ENCODE results near the gene PKD1. TPM values are rescaled to one million over a fixed set of nuclear protein-coding genes. Genes with fewer than 3 reads are reported as not detected.

The PKD1 gene
- total RNA-seq, 1 experiment from 2014 or later = 137 TPM

- ChIA-PET POLR2A (no interaction called here), RAD21 (ENCODE audit: low non-redundant PET in 1 of 2, low total read pairs in 2 of 2, uncharacterized antibody in 2 of 2, unreplicated experiment in 2 of 2) (no interaction called here), CTCF (no interaction called here)
- BruUV-seq (replicated peaks) = no TSS peak
- Histone ChIP-seq H3K36me3 (ENCODE audit: control insufficient read depth in 1 of 2, insufficient read depth in 2 of 2, low read length in 2 of 2) (peaks cover 6 to 10% of the 10 kb centered on the region in 2 experiments; a peak in 3 of 4 replicates), H3K4me2 (ENCODE audit: low read length) (no peak overlapping the region), H3K79me2 (ENCODE audit: insufficient read depth, low read length) (no peaks in the 10 kb centered on the region), H2AFZ (ENCODE audit: low read depth, low read length, poor library complexity, severe bottlenecking) (no peak overlapping the region), H3K9me3 (ENCODE audit: control insufficient read depth in 1 of 2, insufficient read depth in 1 of 2, low read depth in 1 of 2, low read length in 2 of 2) (no peaks in the 10 kb centered on the region), H3K9me2 (ENCODE audit: insufficient read depth) (no peaks in the 10 kb centered on the region), H3K27ac (ENCODE audit: low read depth, low read length) (no peak overlapping the region), H3K9ac (ENCODE audit: low read length) (no peak overlapping the region), H4K20me1 (ENCODE audit: insufficient read depth) (no peaks in the 10 kb centered on the region), H3K4me1 (ENCODE audit: control insufficient read depth in 1 of 2, insufficient read depth in 2 of 2, low read length in 2 of 2) (peaks cover 8 to 24% of the 10 kb centered on the region in 2 experiments), H3K4me3 (replicated peaks in 1 of 2; ENCODE audit: low read depth in 1 of 2, low read length in 2 of 2) (no peak overlapping the region), H3K27me3 (ENCODE audit: insufficient read depth, low read length) (no peaks in the 10 kb centered on the region)
- TF ChIP-seq EZH2 (IDR thresholded peaks at IDR 0.05) (no peak), POLR2AphosphoS5 (IDR thresholded peaks at IDR 0.05; ENCODE audit: low read depth, low read length) (no peak), TCF7L2 (IDR thresholded peaks at IDR 0.05; ENCODE audit: borderline replicate concordance, extremely low read depth, insufficient read depth, insufficient read length) (no peak), POLR2A (IDR thresholded peaks at IDR 0.05; ENCODE audit: borderline replicate concordance, extremely low read depth, insufficient read depth, insufficient read length) (no peak), ZFX (IDR thresholded peaks at IDR 0.05) (no peak), ELF1 (IDR thresholded peaks at IDR 0.05; ENCODE audit: borderline replicate concordance, low read depth) (no peak), EGR1 (IDR thresholded peaks at IDR 0.05; ENCODE audit: low read depth) (no peak), CEBPB (IDR thresholded peaks at IDR 0.05; ENCODE audit: low read depth) (no peak)
- no peak for ATAC-seq
- intact Hi-C loops (cut with micrococcal nuclease) = no loop called here
- DNase-seq (ENCODE audit: low read depth, low spot score) = no peak
Measured at GRCh38 chr16:2095315-2095853, 40.3 kb downstream of the PKD1 start.

- Histone ChIP-seq H3K27ac (ENCODE audit: low read depth, low read length) (no peak overlapping the region), H3K79me2 (ENCODE audit: insufficient read depth, low read length) (no peaks in the 10 kb centered on the region), H3K4me1 (ENCODE audit: control insufficient read depth in 1 of 2, insufficient read depth in 2 of 2, low read length in 2 of 2) (peaks cover 9 to 29% of the 10 kb centered on the region in 2 experiments), H3K9ac (ENCODE audit: low read length) (no peak overlapping the region), H3K9me2 (ENCODE audit: insufficient read depth) (no peaks in the 10 kb centered on the region), H3K36me3 (ENCODE audit: control insufficient read depth in 1 of 2, insufficient read depth in 2 of 2, low read length in 2 of 2) (peaks cover 8 to 19% of the 10 kb centered on the region in 2 experiments; a peak in 3 of 4 replicates), H3K4me2 (ENCODE audit: low read length) (no peak overlapping the region), H3K27me3 (ENCODE audit: insufficient read depth, low read length) (no peaks in the 10 kb centered on the region), H4K20me1 (ENCODE audit: insufficient read depth) (no peaks in the 10 kb centered on the region), H3K9me3 (ENCODE audit: control insufficient read depth in 1 of 2, insufficient read depth in 1 of 2, low read depth in 1 of 2, low read length in 2 of 2) (no peaks in the 10 kb centered on the region), H2AFZ (ENCODE audit: low read depth, low read length, poor library complexity, severe bottlenecking) (no peak overlapping the region), H3K4me3 (replicated peaks in 1 of 2; ENCODE audit: low read depth in 1 of 2, low read length in 2 of 2) (no peak overlapping the region)
- DNase-seq (ENCODE audit: low read depth, low spot score) (no peak), ATAC-seq (no peak)
- ChIA-PET POLR2A (no interaction called here), RAD21 (ENCODE audit: low non-redundant PET in 1 of 2, low total read pairs in 2 of 2, uncharacterized antibody in 2 of 2, unreplicated experiment in 2 of 2) (no interaction called here), CTCF (no interaction called here)
- TF ChIP-seq ZFX (IDR thresholded peaks at IDR 0.05) (no peak), SRF (IDR thresholded peaks at IDR 0.05; ENCODE audit: low read depth) (no peak), CTCF (IDR thresholded peaks at IDR 0.05 in 2 of 3, conservative IDR thresholded peaks at IDR 0.05 in 1 of 3; ENCODE audit: borderline replicate concordance in 1 of 3, insufficient read depth in 1 of 3, low read depth in 2 of 3, low read length in 2 of 3) (no peak), EGR1 (IDR thresholded peaks at IDR 0.05; ENCODE audit: low read depth) (no peak), FOSL1 (IDR thresholded peaks at IDR 0.05; ENCODE audit: low read depth) (no peak), SP1 (IDR thresholded peaks at IDR 0.05; ENCODE audit: low read depth) (no peak), SIN3A (IDR thresholded peaks at IDR 0.05; ENCODE audit: low read depth) (no peak)
- no TSS peak for BruUV-seq (replicated peaks)
- intact Hi-C loops (cut with micrococcal nuclease) = no loop called here
Measured at GRCh38 chr16:2093793-2094192, 41.9 kb downstream of the PKD1 start.

Data from HCT116 (cell line).